Upper lobe of left lung (tissue), 4 donors: ENCODE measurements around the gene TMEM14C.

Experiments
- EP300 ChIP-seq, 4 donors: sonication (generic); formaldehyde crosslinking; IDR thresholded peaks; one replicate each; pipeline ENCODE4 v1.5.1; 2017; ENCODE audit warnings: antibody characterized with exemption in 4 of 4, control low read depth in 2 of 4
- POLR2A ChIP-seq, 4 donors: fragments of 450-650 bp; IDR thresholded peaks; one replicate each; pipeline ENCODE4 v1.5.1; 2016 to 2017; ENCODE audit warnings: antibody characterized with exemption in 4 of 4, mild to moderate bottlenecking in 2 of 4
- POLR2AphosphoS5 ChIP-seq, 2 donors: sonication (generic); formaldehyde crosslinking; IDR thresholded peaks; one replicate each; pipeline ENCODE4 v1.5.1; 2017; ENCODE audit warnings: antibody characterized with exemption in 2 of 2
- TF ChIP-seq, protein P1 (sequence below), 6 experiments: fragments of 450-650 bp in 4 of 6; fragments of 200-600 bp in 2 of 6; sonication (generic) in 2 of 6; IDR thresholded peaks; one replicate each; pipeline ENCODE4 v1.5.1; 2016 to 2019; ENCODE audit warnings: antibody characterized with exemption in 6 of 6

DNA sequence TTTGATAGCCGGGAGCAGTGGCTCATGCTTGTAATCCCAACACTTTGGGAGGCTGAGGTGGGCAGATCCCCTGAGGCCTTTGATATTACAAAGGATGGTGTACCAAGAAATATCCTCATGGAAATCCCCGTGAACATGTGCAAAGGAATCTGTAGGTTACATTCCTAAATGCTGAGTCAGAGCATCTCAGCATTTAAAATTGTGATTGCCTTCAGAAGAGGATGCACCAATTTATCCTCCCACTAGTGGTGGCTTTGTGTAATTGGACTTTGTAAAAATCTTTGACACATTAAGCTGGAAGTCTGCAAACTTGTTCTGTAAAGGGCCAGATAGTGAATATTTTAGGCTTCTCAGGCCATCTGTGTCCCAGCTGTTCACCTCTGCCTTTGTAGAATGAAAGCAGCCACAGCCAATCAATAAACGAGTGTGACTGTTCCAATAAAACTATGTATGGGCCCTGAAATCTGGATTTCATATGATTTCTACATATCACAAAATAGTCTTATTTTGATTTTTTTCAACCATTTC is 36.5 kb downstream of the TMEM14C start:
- TF ChIP-seq, protein P1, sequence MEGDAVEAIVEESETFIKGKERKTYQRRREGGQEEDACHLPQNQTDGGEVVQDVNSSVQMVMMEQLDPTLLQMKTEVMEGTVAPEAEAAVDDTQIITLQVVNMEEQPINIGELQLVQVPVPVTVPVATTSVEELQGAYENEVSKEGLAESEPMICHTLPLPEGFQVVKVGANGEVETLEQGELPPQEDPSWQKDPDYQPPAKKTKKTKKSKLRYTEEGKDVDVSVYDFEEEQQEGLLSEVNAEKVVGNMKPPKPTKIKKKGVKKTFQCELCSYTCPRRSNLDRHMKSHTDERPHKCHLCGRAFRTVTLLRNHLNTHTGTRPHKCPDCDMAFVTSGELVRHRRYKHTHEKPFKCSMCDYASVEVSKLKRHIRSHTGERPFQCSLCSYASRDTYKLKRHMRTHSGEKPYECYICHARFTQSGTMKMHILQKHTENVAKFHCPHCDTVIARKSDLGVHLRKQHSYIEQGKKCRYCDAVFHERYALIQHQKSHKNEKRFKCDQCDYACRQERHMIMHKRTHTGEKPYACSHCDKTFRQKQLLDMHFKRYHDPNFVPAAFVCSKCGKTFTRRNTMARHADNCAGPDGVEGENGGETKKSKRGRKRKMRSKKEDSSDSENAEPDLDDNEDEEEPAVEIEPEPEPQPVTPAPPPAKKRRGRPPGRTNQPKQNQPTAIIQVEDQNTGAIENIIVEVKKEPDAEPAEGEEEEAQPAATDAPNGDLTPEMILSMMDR (IDR thresholded peaks at IDR 0.05) = peak in 4 of 6 experiments; percentile 17 to 54 (median 38)
- TF ChIP-seq POLR2AphosphoS5 (IDR thresholded peaks at IDR 0.05) (no peak), EP300 (IDR thresholded peaks at IDR 0.05) (no peak), POLR2A (IDR thresholded peaks at IDR 0.05) (no peak)
